RWPE2 (cell line): ENCODE measurements around the gene CAPN2.
"Not testable (repeated sequence)": the region's sequence is repeated elsewhere in the genome, so short reads cannot be mapped to it uniquely, and the experiment has no call there.

Source experiments
- ATAC-seq: fragments of 200-7000 bp; cut with Tn5 transposase; 3 replicates; pipeline ENCODE4 v1.9.1; 2021; ENCODE audit warnings: low read depth
- DNase-seq: peaks from one replicate; pipeline ENCODE4 v3.0.0-alpha.2; 2020; ENCODE audit warnings: low spot score
- H3K27ac ChIP-seq: fragments of 450-650 bp; 2 replicates; pipeline ENCODE4 v1.5.1; 2017; ENCODE audit warnings: mild to moderate bottlenecking; ENCODE audit not compliant: poor library complexity, severe bottlenecking
- H3K27me3 ChIP-seq: fragments of 250-450 bp; sonication (Bioruptor Pico); 2 replicates; pipeline ENCODE4 v1.5.1; 2021; ENCODE audit warnings: mild to moderate bottlenecking, moderate library complexity; ENCODE audit not compliant: insufficient read depth, poor library complexity, severe bottlenecking
- H3K36me3 ChIP-seq: fragments of 250-450 bp; sonication (Bioruptor Pico); 2 replicates; pipeline ENCODE4 v1.5.1; 2020; ENCODE audit warnings: low read depth, mild to moderate bottlenecking, moderate library complexity
- H3K4me1 ChIP-seq: fragments of 250-450 bp; sonication (Bioruptor Pico); 2 replicates; pipeline ENCODE4 v1.5.1; 2021; ENCODE audit warnings: mild to moderate bottlenecking, moderate library complexity; ENCODE audit not compliant: insufficient read depth, poor library complexity, severe bottlenecking
- H3K4me3 ChIP-seq: fragments of 250-450 bp; sonication (Bioruptor Pico); 2 replicates; pipeline ENCODE4 v1.5.1; 2021; ENCODE audit warnings: mild to moderate bottlenecking, moderate library complexity; ENCODE audit not compliant: severe bottlenecking
- H3K9me3 ChIP-seq: fragments of 250-450 bp; sonication (Bioruptor Pico); 2 replicates; pipeline ENCODE4 v1.5.1; 2021; ENCODE audit warnings: mild to moderate bottlenecking, moderate library complexity; ENCODE audit not compliant: severe bottlenecking
- CTCF ChIP-seq: fragments of 450-650 bp; IDR thresholded peaks from one replicate; pipeline ENCODE4 v1.5.1; 2017; ENCODE audit warnings: mild to moderate bottlenecking, moderate library complexity; ENCODE audit not compliant: poor library complexity, severe bottlenecking

CAPN2 gene

GRCh38 chr1:223731133-223731770 lies 18.9 kb downstream of the CAPN2 start:
- ATAC-seq: no peak
- no peak for DNase-seq
- H3K27me3 ChIP-seq: no peaks in the 10 kb centered on the region
- peaks cover 72% of the 10 kb centered on the region for H3K36me3 ChIP-seq
- peak overlapping the region; percentile 57 for H3K27ac ChIP-seq
- no peaks in the 10 kb centered on the region for H3K9me3 ChIP-seq
- H3K4me1 ChIP-seq: peaks cover 29% of the 10 kb centered on the region
- no peak for TF ChIP-seq CTCF
- H3K4me3 ChIP-seq: no peak overlapping the region

- ATAC-seq (no peak), DNase-seq (no peak)
- H3K27me3 ChIP-seq: no peaks in the 10 kb centered on the region
- H3K9me3 ChIP-seq: no peaks in the 10 kb centered on the region
- H3K27ac ChIP-seq: peak overlapping the region; percentile 57
- H3K4me3 ChIP-seq: no peak overlapping the region
- TF ChIP-seq CTCF: no peak
- H3K36me3 ChIP-seq: peaks cover 62% of the 10 kb centered on the region
- peaks cover 17% of the 10 kb centered on the region for H3K4me1 ChIP-seq
Observed at GRCh38 chr1:223732993-223733798, 20.9 kb downstream of the CAPN2 start.

GRCh38 chr1:223733898-223734852 lies 21.8 kb downstream of the CAPN2 start:
- Histone ChIP-seq H3K27me3 (no peaks in the 10 kb centered on the region), H3K4me1 (peaks cover 27% of the 10 kb centered on the region), H3K4me3 (no peak overlapping the region), H3K36me3 (peaks cover 60% of the 10 kb centered on the region), H3K27ac (peak overlapping the region; percentile 57), H3K9me3 (no peaks in the 10 kb centered on the region)
- no peak for TF ChIP-seq CTCF
- no peak for DNase-seq
- ATAC-seq: no peak

GRCh38 chr1:223736638-223737037 lies 24.3 kb downstream of the CAPN2 start:
- DNase-seq, H3K27me3 ChIP-seq, ATAC-seq, H3K9me3 ChIP-seq, H3K4me3 ChIP-seq: not testable (repeated sequence)
- peaks cover 35% of the 10 kb centered on the region for H3K4me1 ChIP-seq
- H3K27ac ChIP-seq: peak overlapping the region; percentile 85
- peaks cover 58% of the 10 kb centered on the region for H3K36me3 ChIP-seq

GRCh38 chr1:223737342-223737741 lies 25.0 kb downstream of the CAPN2 start:
- no peaks in the 10 kb centered on the region for H3K9me3 ChIP-seq
- H3K4me3 ChIP-seq: no peak overlapping the region
- H3K27me3 ChIP-seq: no peaks in the 10 kb centered on the region
- H3K27ac ChIP-seq: peak overlapping the region; percentile 85
- DNase-seq: no peak
- H3K36me3 ChIP-seq: peaks cover 55% of the 10 kb centered on the region
- TF ChIP-seq CTCF: no peak
- H3K4me1 ChIP-seq: peaks cover 39% of the 10 kb centered on the region
- no peak for ATAC-seq
